CD4-positive, CD25-positive, alpha-beta regulatory T cell (primary cell): ENCODE measurements around the gene ROBO2. TPM values are rescaled to one million over a fixed set of nuclear protein-coding genes. Genes with fewer than 3 reads are reported as not detected.

Source experiments
- ATAC-seq, 2 donors: fragments of 150-1000 bp; cut with Tn5 transposase; one replicate each; pipeline ENCODE4 v1.10.0; 2021; ENCODE audit warnings: low read depth in 2 of 2, moderate number of reproducible peaks in 2 of 2, moderate library complexity in 1 of 2
- DNase-seq, 3 donors: peaks; one replicate each; pipeline versions ENCODE4 v3.0.0 to v3.0.0-alpha.2; 2012 to 2022; ENCODE audit warnings: mixed read lengths in 1 of 3
- H3K27ac ChIP-seq: one replicate; pipeline ENCODE4 v1.7.0; 2013; ENCODE audit warnings: mild to moderate bottlenecking, low read length; ENCODE audit not compliant: insufficient read depth, poor library complexity, severe bottlenecking
- H3K27me3 ChIP-seq: one replicate; pipeline ENCODE4 v1.7.0; 2013; ENCODE audit warnings: low read length; ENCODE audit not compliant: control insufficient read depth, insufficient read depth
- H3K36me3 ChIP-seq: one replicate; pipeline ENCODE4 v1.7.0; 2013; ENCODE audit warnings: mild to moderate bottlenecking, low read length, moderate library complexity; ENCODE audit not compliant: control insufficient read depth, insufficient read depth
- H3K4me1 ChIP-seq: 2 replicates; pipeline ENCODE4 v1.7.0; 2013; ENCODE audit warnings: mild to moderate bottlenecking, low read length; ENCODE audit not compliant: insufficient read depth, control insufficient read depth, poor library complexity, severe bottlenecking
- H3K4me3 ChIP-seq: one replicate; pipeline ENCODE4 v1.7.0; 2013; ENCODE audit warnings: low read depth, mild to moderate bottlenecking, low read length, moderate library complexity
- H3K9me3 ChIP-seq, 2 experiments: 1 replicate in 1 of 2; 2 replicates in 1 of 2; pipeline ENCODE4 v1.7.0; 2013; ENCODE audit warnings: low read length in 2 of 2, mild to moderate bottlenecking in 1 of 2, moderate library complexity in 1 of 2; ENCODE audit not compliant: control insufficient read depth in 2 of 2
- H3K27ac Mint-ChIP-seq, 3 donors: one replicate each; pipeline ENCODE4 v1.8.0; 2020 to 2022; ENCODE audit warnings: mild to moderate bottlenecking in 3 of 3, mixed read lengths in 3 of 3, moderate library complexity in 2 of 3
- H3K27me3 Mint-ChIP-seq: one replicate; pipeline ENCODE4 v1.8.0; 2022; ENCODE audit warnings: mild to moderate bottlenecking, mixed read lengths
- H3K36me3 Mint-ChIP-seq: one replicate; pipeline ENCODE4 v1.8.0; 2020; ENCODE audit warnings: mixed read lengths
- H3K4me1 Mint-ChIP-seq, 4 donors: one replicate each; pipeline ENCODE4 v1.8.0; 2020 to 2022; ENCODE audit warnings: mixed read lengths in 4 of 4, mild to moderate bottlenecking in 1 of 4
- H3K4me3 Mint-ChIP-seq, 4 donors: one replicate each; pipeline ENCODE4 v1.8.0; 2020 to 2022; ENCODE audit warnings: mild to moderate bottlenecking in 4 of 4, mixed read lengths in 4 of 4, moderate library complexity in 3 of 4
- H3K9me3 Mint-ChIP-seq, 7 donors: one replicate each; pipeline ENCODE4 v1.8.0; 2020 to 2022; ENCODE audit warnings: mixed read lengths in 7 of 7, mild to moderate bottlenecking in 3 of 7, moderate library complexity in 2 of 7
- polyA plus RNA-seq, 4 donors: library from polyadenylated mRNA; unstranded; fragments of 300-500 nt; fragmentation: Illumina TruSeq; gene quantifications; one replicate each; pipeline ENCODE4 v1.2.3, GENCODE V29; 2021
- total RNA-seq: library from RNA; stranded (reverse); gene quantifications from one replicate; pipeline ENCODE4 v1.2.3, GENCODE V29; 2022

The ROBO2 gene
- total and polyA plus RNA-seq, 5 donors from 2014 or later, result not detected

- Mint-ChIP-seq H3K27me3 (no peaks in the 10 kb centered on the region), H3K36me3 (no peaks in the 10 kb centered on the region), H3K27ac (no peak overlapping the region), H3K4me1 (no peaks in the 10 kb centered on the region), H3K4me3 (no peak overlapping the region), H3K9me3 (peaks cover 0 to 20% (median 7%) of the 10 kb centered on the region in 7 donors)
- no peak for DNase-seq
- Histone ChIP-seq H3K27ac (no peak overlapping the region), H3K36me3 (no peaks in the 10 kb centered on the region), H3K27me3 (no peaks in the 10 kb centered on the region), H3K4me1 (no peaks in the 10 kb centered on the region), H3K4me3 (no peak overlapping the region), H3K9me3 (peaks cover 0 to 4% of the 10 kb centered on the region in 2 experiments)
- no peak for ATAC-seq
Measured at GRCh38 chr3:77150759-77151158, 110.9 kb downstream of the ROBO2 start.

GRCh38 chr3:77158730-77159581, 119.1 kb downstream of the ROBO2 start:
- Histone ChIP-seq H3K36me3 (no peaks in the 10 kb centered on the region), H3K9me3 (no peaks in the 10 kb centered on the region), H3K27me3 (no peaks in the 10 kb centered on the region), H3K4me1 (no peaks in the 10 kb centered on the region), H3K27ac (no peak overlapping the region), H3K4me3 (no peak overlapping the region)
- no peaks in the 10 kb centered on the region for H3K4me1 Mint-ChIP-seq
- DNase-seq (no peak), ATAC-seq (no peak)
- H3K36me3 Mint-ChIP-seq, result no peaks in the 10 kb centered on the region
- H3K27ac Mint-ChIP-seq, result no peak overlapping the region
- no peak overlapping the region for H3K4me3 Mint-ChIP-seq
- H3K9me3 Mint-ChIP-seq, result peaks cover 0 to 8% (median 5%) of the 10 kb centered on the region in 7 donors
- no peaks in the 10 kb centered on the region for H3K27me3 Mint-ChIP-seq

GRCh38 chr3:77160931-77161497, 121.1 kb downstream of the ROBO2 start:
- H3K27me3 Mint-ChIP-seq, result no peaks in the 10 kb centered on the region
- no peak overlapping the region for H3K27ac Mint-ChIP-seq
- no peaks in the 10 kb centered on the region for H3K4me1 Mint-ChIP-seq

GRCh38 chr3:77169823-77170222, 129.9 kb downstream of the ROBO2 start:
- peaks cover 0 to 24% (median 4%) of the 10 kb centered on the region in 7 donors for H3K9me3 Mint-ChIP-seq
- no peak overlapping the region for H3K27ac Mint-ChIP-seq
- H3K9me3 ChIP-seq, result peaks cover 3 to 4% of the 10 kb centered on the region in 2 experiments
- H3K27me3 Mint-ChIP-seq, result no peaks in the 10 kb centered on the region
- no peaks in the 10 kb centered on the region for H3K36me3 ChIP-seq
- no peaks in the 10 kb centered on the region for H3K27me3 ChIP-seq
- no peak for DNase-seq
- H3K4me1 Mint-ChIP-seq, result no peaks in the 10 kb centered on the region
- no peaks in the 10 kb centered on the region for H3K4me1 ChIP-seq
- H3K27ac ChIP-seq, result no peak overlapping the region
- no peak for ATAC-seq
- no peaks in the 10 kb centered on the region for H3K36me3 Mint-ChIP-seq
- no peak overlapping the region for H3K4me3 Mint-ChIP-seq
- H3K4me3 ChIP-seq, result no peak overlapping the region

More at GRCh38 chr3:77160931-77161497, 121.1 kb downstream of the ROBO2 start:
- Histone ChIP-seq H3K27me3 (no peaks in the 10 kb centered on the region), H3K36me3 (no peaks in the 10 kb centered on the region), H3K4me1 (no peaks in the 10 kb centered on the region), H3K4me3 (no peak overlapping the region), H3K9me3 (no peaks in the 10 kb centered on the region), H3K27ac (no peak overlapping the region)
- DNase-seq (no peak), ATAC-seq (no peak)
- Mint-ChIP-seq H3K9me3 (peaks cover 0 to 8% (median 2%) of the 10 kb centered on the region in 7 donors), H3K36me3 (no peaks in the 10 kb centered on the region), H3K4me3 (no peak overlapping the region)

DNA sequence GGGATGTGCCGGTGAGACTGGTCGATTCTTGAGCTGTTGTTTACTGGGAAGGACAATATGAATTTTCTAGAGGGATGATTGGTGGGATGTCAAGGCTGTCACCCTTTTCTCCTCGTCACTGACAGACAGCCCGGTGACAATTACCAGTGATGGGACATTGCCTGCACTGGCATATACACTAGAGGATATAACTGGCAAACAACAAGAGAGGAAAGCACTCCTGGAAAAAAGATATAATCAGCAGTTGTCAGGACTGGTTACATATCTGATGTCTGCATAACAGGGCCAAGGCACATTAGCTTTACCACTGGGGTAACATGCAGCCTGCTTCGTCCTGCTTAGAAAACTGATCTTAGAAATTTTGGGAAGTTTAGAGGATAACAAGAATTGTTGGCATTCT, 131.1 kb downstream of the ROBO2 start:
- Mint-ChIP-seq H3K27me3 (no peaks in the 10 kb centered on the region), H3K4me1 (no peaks in the 10 kb centered on the region), H3K36me3 (no peaks in the 10 kb centered on the region), H3K9me3 (peaks cover 0 to 33% (median 6%) of the 10 kb centered on the region in 7 donors), H3K27ac (no peak overlapping the region), H3K4me3 (no peak overlapping the region)
- Histone ChIP-seq H3K27ac (no peak overlapping the region), H3K27me3 (no peaks in the 10 kb centered on the region), H3K4me1 (no peaks in the 10 kb centered on the region), H3K36me3 (no peaks in the 10 kb centered on the region), H3K9me3 (peaks cover 3 to 4% of the 10 kb centered on the region in 2 experiments), H3K4me3 (no peak overlapping the region)
- ATAC-seq (no peak), DNase-seq (no peak)

DNA sequence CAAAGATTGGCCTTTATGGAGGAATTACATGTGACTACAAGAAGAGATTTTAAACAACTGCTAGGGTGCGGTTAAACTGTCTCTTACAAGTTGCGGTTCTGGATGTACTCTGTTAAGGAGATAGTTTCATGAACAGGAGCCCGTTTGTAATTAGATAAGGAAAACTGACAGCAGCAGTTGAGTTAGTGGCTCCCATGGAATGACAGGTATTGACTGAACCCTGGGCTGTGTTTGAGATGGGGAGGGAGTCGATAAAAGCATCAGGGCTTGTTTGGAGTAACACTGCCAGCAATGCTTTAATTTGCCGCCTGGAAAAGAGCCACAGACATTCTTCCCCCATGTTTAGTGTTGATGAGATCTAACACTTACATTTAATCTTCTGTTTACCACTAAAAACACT, 139.9 kb downstream of the ROBO2 start:
- DNase-seq (no peak), ATAC-seq (no peak)
- H3K27ac Mint-ChIP-seq, result no peak overlapping the region
- no peaks in the 10 kb centered on the region for H3K27me3 ChIP-seq
- no peak overlapping the region for H3K4me3 Mint-ChIP-seq
- H3K27me3 Mint-ChIP-seq, result no peaks in the 10 kb centered on the region
- H3K4me1 ChIP-seq, result no peaks in the 10 kb centered on the region
- no peaks in the 10 kb centered on the region for H3K4me1 Mint-ChIP-seq
- no peak overlapping the region for H3K4me3 ChIP-seq
- H3K36me3 Mint-ChIP-seq, result no peaks in the 10 kb centered on the region
- H3K27ac ChIP-seq, result no peak overlapping the region
- no peaks in the 10 kb centered on the region for H3K36me3 ChIP-seq
- H3K9me3 ChIP-seq, result peaks cover 0 to 2% of the 10 kb centered on the region in 2 experiments
- peaks cover 0 to 28% (median 6%) of the 10 kb centered on the region in 7 donors for H3K9me3 Mint-ChIP-seq

DNA sequence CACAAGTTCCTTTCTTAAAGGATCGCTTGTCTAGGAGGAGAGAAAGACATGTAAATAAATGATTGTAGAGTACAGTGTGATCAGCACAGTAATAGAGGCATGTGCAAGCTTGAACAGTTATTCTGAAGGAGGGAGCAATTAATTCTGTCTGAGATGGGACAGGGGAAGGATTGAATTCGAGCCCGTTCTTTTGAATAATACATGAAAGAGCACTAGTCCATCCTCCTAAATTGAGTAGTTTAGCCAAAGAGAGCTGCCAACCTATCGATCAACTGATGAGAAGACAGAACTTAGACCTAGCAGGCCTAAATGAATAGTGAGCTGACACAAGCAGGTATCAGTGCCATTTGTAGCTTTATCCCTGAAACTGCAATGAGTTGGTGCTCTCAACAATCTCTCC, 142.4 kb downstream of the ROBO2 start:
- Histone ChIP-seq H3K36me3 (no peaks in the 10 kb centered on the region), H3K4me3 (no peak overlapping the region), H3K27ac (no peak overlapping the region), H3K4me1 (no peaks in the 10 kb centered on the region), H3K27me3 (no peaks in the 10 kb centered on the region), H3K9me3 (peaks cover 0 to 2% of the 10 kb centered on the region in 2 experiments)
- ATAC-seq (no peak), DNase-seq (no peak)
- Mint-ChIP-seq H3K4me3 (no peak overlapping the region), H3K9me3 (peaks cover 0 to 28% (median 5%) of the 10 kb centered on the region in 7 donors), H3K4me1 (no peaks in the 10 kb centered on the region), H3K36me3 (no peaks in the 10 kb centered on the region), H3K27ac (no peak overlapping the region), H3K27me3 (no peaks in the 10 kb centered on the region)
